Liver (tissue), 9 donors: ENCODE measurements around the gene ABCA4. TPM values are rescaled to one million over a fixed set of nuclear protein-coding genes. Genes with fewer than 3 reads are reported as not detected.

Source experiments
- DNase-seq: peaks from one replicate; pipeline ENCODE4 v3.0.0-alpha.2; 2017; ENCODE audit warnings: low spot score
- H3K27ac ChIP-seq, 2 donors: one replicate each; pipeline ENCODE4 v1.7.0; 2013; ENCODE audit warnings: inconsistent platforms in 2 of 2, low read length in 2 of 2, control low read depth in 1 of 2, low read depth in 1 of 2, mild to moderate bottlenecking in 1 of 2
- H3K27me3 ChIP-seq, 4 donors: one replicate each; pipeline versions ENCODE4 v1.6.1 to v1.7.0; 2013; ENCODE audit warnings: low read length in 3 of 4, inconsistent platforms in 1 of 4, mild to moderate bottlenecking in 1 of 4, moderate library complexity in 1 of 4; ENCODE audit not compliant: control insufficient read depth in 4 of 4, insufficient read depth in 4 of 4
- H3K36me3 ChIP-seq, 4 donors: one replicate each; pipeline versions ENCODE4 v1.6.1 to v1.7.0; 2013; ENCODE audit warnings: low read length in 3 of 4, mild to moderate bottlenecking in 3 of 4, low read depth in 1 of 4, moderate library complexity in 1 of 4; ENCODE audit not compliant: control insufficient read depth in 4 of 4, insufficient read depth in 3 of 4
- H3K4me1 ChIP-seq, 4 donors: one replicate each; pipeline versions ENCODE4 v1.6.1 to v1.7.0; 2013; ENCODE audit warnings: low read length in 3 of 4, mild to moderate bottlenecking in 3 of 4, moderate library complexity in 1 of 4; ENCODE audit not compliant: control insufficient read depth in 4 of 4, insufficient read depth in 4 of 4
- H3K4me3 ChIP-seq, 3 donors: one replicate each; pipeline versions ENCODE4 v1.6.1 to v1.7.0; 2013; ENCODE audit warnings: low read length in 3 of 3, control low read depth in 1 of 3, low read depth in 1 of 3, mild to moderate bottlenecking in 1 of 3
- H3K9ac ChIP-seq, 2 donors: one replicate each; pipeline ENCODE4 v1.7.0; 2013; ENCODE audit warnings: low read length in 2 of 2, mild to moderate bottlenecking in 2 of 2, moderate library complexity in 2 of 2, control low read depth in 1 of 2, low read depth in 1 of 2
- H3K9me3 ChIP-seq, 4 donors: one replicate each; pipeline versions ENCODE4 v1.6.1 to v1.7.0; 2013; ENCODE audit warnings: low read length in 3 of 4; ENCODE audit not compliant: control insufficient read depth in 4 of 4
- ATF3 ChIP-seq: IDR thresholded peaks from 2 replicates; pipeline ENCODE4 v1.6.1; 2016; ENCODE audit warnings: antibody characterized with exemption
- CTCF ChIP-seq: fragments of 150-350 bp; IDR thresholded peaks from 2 replicates; pipeline ENCODE4 v1.5.1; 2017; ENCODE audit warnings: improper control_type of control experiment, low read depth, low read length; ENCODE audit not compliant: missing input control
- EGR1 ChIP-seq, 2 donors: IDR thresholded peaks; 2 replicates each; pipeline ENCODE4 v1.6.1; 2016 to 2018; ENCODE audit warnings: antibody characterized with exemption in 2 of 2, low read depth in 2 of 2
- FOXA2 ChIP-seq: IDR thresholded peaks from 2 replicates; pipeline ENCODE4 v1.6.1; 2016; ENCODE audit warnings: antibody characterized with exemption
- GABPA ChIP-seq, 2 donors: IDR thresholded peaks in 1 of 2; conservative IDR thresholded peaks in 1 of 2; 2 replicates each; pipeline ENCODE4 v1.6.1; 2016; ENCODE audit warnings: antibody characterized with exemption in 2 of 2, mild to moderate bottlenecking in 1 of 2, moderate library complexity in 1 of 2
- HNF4A ChIP-seq, 2 donors: conservative IDR thresholded peaks; 2 replicates each; pipeline ENCODE4 v1.6.1; 2016; ENCODE audit warnings: antibody characterized with exemption in 2 of 2, mild to moderate bottlenecking in 2 of 2
- HNF4G ChIP-seq: IDR thresholded peaks from 2 replicates; pipeline ENCODE4 v1.6.1; 2016; ENCODE audit warnings: antibody characterized with exemption
- MAX ChIP-seq: IDR thresholded peaks from 2 replicates; pipeline ENCODE4 v1.6.1; 2016; ENCODE audit warnings: antibody characterized with exemption
- NR2F2 ChIP-seq: IDR thresholded peaks from 2 replicates; pipeline ENCODE4 v1.6.1; 2016; ENCODE audit warnings: antibody characterized with exemption
- RAD21 ChIP-seq, 2 donors: IDR thresholded peaks; 2 replicates each; pipeline ENCODE4 v1.6.1; 2016; ENCODE audit warnings: antibody characterized with exemption in 2 of 2, mild to moderate bottlenecking in 2 of 2
- REST ChIP-seq: IDR thresholded peaks from 2 replicates; pipeline ENCODE4 v1.6.1; 2016; ENCODE audit warnings: antibody characterized with exemption, mild to moderate bottlenecking
- RXRA ChIP-seq, 2 donors: IDR thresholded peaks; 2 replicates each; pipeline ENCODE4 v1.6.1; 2017 to 2018; ENCODE audit warnings: antibody characterized with exemption in 2 of 2, mild to moderate bottlenecking in 1 of 2
- SP1 ChIP-seq: IDR thresholded peaks from 2 replicates; pipeline ENCODE4 v1.6.1; 2018; ENCODE audit warnings: antibody characterized with exemption, mild to moderate bottlenecking
- TAF1 ChIP-seq: conservative IDR thresholded peaks from 2 replicates; pipeline ENCODE4 v1.6.1; 2016; ENCODE audit warnings: antibody characterized with exemption, mild to moderate bottlenecking
- YY1 ChIP-seq: IDR thresholded peaks from 2 replicates; pipeline ENCODE4 v1.6.1; 2016; ENCODE audit warnings: antibody characterized with exemption, mild to moderate bottlenecking
- ZBTB33 ChIP-seq: IDR thresholded peaks from 2 replicates; pipeline ENCODE4 v1.6.1; 2016; ENCODE audit warnings: antibody characterized with exemption
- WGBS: extraction: QIAGEN DNeasy Blood & Tissue Kit; methylation state at CpG from one replicate; pipeline ENCODE4 v1.1.7; 2013; 5-methylcytosine and 5-hydroxymethylcytosine counted together
- polyA plus RNA-seq, 2 donors: library from polyadenylated mRNA; stranded (reverse) in 1 of 2; unstranded in 1 of 2; fragments of 200-250 nt in 1 of 2; fragments of >200 nt in 1 of 2; fragmentation: Nextera tagmentation in 1 of 2; extraction: Ambion mirVana in 1 of 2; gene quantifications; one replicate each; pipeline versions ENCODE4 v1.2.1 to v1.2.3, GENCODE V29; 2013 to 2015
- total RNA-seq, 2 donors: library from RNA; depleted of rRNA; stranded (reverse); fragments of >200 nt; gene quantifications; one replicate each; pipeline ENCODE4 v1.2.3, GENCODE V29; 2014
- donor health status: healthy.
- donor health status: healthy.
- donor health status: healthy.
- donor health status: healthy.
- donor health status: healthy.

The ABCA4 gene
- total and polyA plus RNA-seq, 4 donors = 0.19 to 1.5 (median 0.38) TPM

DNA sequence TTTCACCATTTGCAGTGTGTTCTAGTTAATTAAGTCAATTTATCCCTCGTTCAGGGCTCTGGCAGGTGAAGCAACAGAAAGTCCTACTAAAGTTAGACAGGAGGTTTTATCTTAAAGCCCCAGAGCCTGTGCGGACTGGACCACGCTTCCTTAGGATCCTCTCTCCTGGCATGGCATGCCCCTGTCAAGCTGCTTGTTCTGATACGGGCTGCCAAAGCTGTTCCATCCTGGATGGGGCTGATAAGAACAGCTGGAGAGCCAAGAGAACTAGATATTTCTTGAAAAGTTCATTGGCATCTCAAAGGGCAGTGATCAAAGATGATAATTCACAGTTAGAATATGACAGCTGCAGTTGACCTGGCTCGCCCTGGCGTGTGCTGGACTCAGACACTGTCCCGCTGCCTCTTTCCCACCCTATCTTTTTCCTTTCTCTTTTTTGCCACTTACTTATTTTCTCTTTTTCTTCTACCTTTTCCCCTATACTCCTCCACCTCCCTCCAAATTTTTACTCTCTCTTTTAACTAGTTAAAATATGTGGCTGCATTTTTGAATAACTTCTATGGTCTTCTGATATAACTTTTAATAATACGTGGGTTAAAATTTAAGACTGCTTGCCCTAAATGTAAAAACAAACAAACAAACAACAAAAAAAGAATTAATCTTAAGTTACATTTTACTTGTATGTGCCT, 96.7 kb downstream of the ABCA4 start (continued):
- TF ChIP-seq HNF4G = no peak
- no peak for TF ChIP-seq NR2F2

DNA sequence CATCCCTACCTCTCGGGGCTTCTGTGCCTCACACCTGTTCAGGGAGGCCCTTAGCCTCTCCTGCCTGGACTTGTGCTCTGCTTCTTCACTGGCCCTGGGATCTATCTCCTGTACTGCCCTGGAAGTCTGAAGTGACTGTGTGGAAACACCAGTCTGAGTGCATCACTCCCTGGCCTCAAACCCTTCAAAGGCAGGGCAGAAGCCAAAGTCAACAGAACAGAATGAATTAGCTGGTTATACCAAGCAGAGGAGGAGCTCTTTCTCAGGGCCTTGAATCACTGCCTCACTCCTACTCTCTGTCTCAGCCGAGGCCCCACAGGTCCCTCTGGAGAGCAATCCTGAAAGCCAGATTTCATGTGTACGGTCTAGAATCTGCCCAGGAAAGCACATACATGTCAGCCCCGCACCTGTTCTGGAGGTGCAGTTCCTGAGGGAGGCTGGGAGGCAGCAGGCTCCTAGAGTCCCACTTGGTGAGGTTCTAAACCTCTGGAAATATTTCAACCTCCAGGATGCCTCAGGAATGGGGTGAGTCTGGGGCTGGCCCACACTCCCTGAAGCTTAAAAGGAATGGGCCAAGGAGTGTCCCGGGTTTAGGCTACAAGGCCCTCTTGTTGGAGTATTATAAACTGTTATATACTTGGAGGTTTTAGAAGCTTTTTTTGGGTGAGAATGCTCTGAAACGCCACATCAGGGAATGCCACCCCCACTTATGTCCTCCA, 98.3 kb downstream of the ABCA4 start:
- no peak for TF ChIP-seq SP1
- TF ChIP-seq CTCF = no peak
- TF ChIP-seq TAF1 = no peak
- TF ChIP-seq FOXA2 = peak; percentile 33
- TF ChIP-seq ATF3 = no peak
- no peak for TF ChIP-seq NR2F2
- TF ChIP-seq EGR1 (IDR thresholded peaks at IDR 0.05; ENCODE audit: low read depth in 2 of 2) = no peak
- TF ChIP-seq ZBTB33 = no peak
- TF ChIP-seq YY1 = no peak
- TF ChIP-seq HNF4G = no peak
- peak in 1 of 2 donors; percentile 9 for TF ChIP-seq HNF4A (conservative IDR thresholded peaks at IDR 0.05)
- no peak for TF ChIP-seq MAX
- H3K27ac ChIP-seq = no peak overlapping the region
- 88% methylated on average over 6 of the region's 6 CpGs for WGBS
- no peaks in the 10 kb centered on the region for H3K9me3 ChIP-seq
- DNase-seq = no peak
- no peak overlapping the region for H3K9ac ChIP-seq
- H3K4me3 ChIP-seq = no peak overlapping the region
- H3K27me3 ChIP-seq = no peaks in the 10 kb centered on the region
- H3K4me1 ChIP-seq = peaks cover 0 to 3% (median 0%) of the 10 kb centered on the region in 4 donors
- H3K36me3 ChIP-seq = peaks cover 0 to 1% (median 0%) of the 10 kb centered on the region in 4 donors

DNA sequence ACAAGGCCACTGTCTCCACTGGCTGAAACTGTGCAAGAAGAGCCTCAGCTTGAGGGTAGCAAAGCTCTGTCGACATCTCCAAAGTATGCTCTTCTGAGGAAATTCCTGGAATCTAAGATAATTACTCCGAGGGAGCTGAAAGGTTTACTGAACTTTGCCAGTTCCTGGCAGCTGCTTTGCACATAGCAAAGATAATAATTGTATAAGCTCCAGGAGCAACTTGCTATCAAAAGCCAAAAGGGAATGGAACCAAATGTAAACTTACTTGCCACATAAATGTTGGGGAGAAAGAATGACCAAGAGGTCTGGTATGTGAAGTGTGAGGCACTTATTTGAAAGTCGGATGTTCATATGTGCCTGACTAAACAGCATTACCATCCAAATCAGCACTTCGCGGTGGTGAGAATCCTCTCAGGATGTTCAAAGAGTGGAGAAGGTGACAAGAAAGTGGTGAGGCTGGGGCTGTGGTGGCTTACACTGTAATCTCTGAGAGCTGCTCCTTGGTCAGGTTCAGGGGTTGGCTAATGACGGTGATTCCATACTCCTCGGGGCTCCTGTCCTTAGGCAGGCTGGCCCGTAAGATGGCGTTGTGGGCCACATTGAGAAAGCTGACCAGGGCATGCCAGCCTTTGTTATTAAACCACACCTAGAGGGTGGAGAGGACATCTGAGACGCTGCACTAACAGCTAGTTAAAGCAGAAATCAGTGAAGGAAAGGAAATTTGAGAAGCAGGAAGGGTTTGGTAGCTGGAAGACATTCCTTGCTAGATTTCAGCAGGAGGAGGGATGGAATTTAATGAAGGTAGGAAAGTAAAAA, 100.0 kb downstream of the ABCA4 start:
- Histone ChIP-seq H3K4me3 (no peak overlapping the region), H3K27ac (no peak overlapping the region), H3K9me3 (no peaks in the 10 kb centered on the region), H3K9ac (no peak overlapping the region), H3K36me3 (peaks cover 0 to 1% (median 0%) of the 10 kb centered on the region in 4 donors), H3K4me1 (peaks cover 0 to 3% (median 0%) of the 10 kb centered on the region in 4 donors), H3K27me3 (no peaks in the 10 kb centered on the region)
- DNase-seq = no peak
- WGBS = 80% methylated on average over 10 of the region's 10 CpGs
- peak in 1 of 2 donors; percentile 27 for TF ChIP-seq RXRA (IDR thresholded peaks at IDR 0.05)
- TF ChIP-seq HNF4G = no peak
- TF ChIP-seq GABPA (IDR thresholded peaks at IDR 0.05 in 1 of 2, conservative IDR thresholded peaks at IDR 0.05 in 1 of 2) = no peak
- TF ChIP-seq MAX = no peak
- peak; percentile 57 for TF ChIP-seq REST
- TF ChIP-seq HNF4A (conservative IDR thresholded peaks at IDR 0.05) = no peak
- no peak for TF ChIP-seq ZBTB33
- no peak for TF ChIP-seq EGR1 (IDR thresholded peaks at IDR 0.05; ENCODE audit: low read depth in 2 of 2)
- no peak for TF ChIP-seq RAD21 (IDR thresholded peaks at IDR 0.05)
